Keratinocyte (primary cell): ENCODE measurements around the gene NEGR1. TPM values are rescaled to one million over a fixed set of nuclear protein-coding genes. Genes with fewer than 3 reads are reported as not detected.

ENCODE experiments used
- DNase-seq: peaks from one replicate; pipeline ENCODE4 v3.0.0-alpha.2; 2011; ENCODE audit warnings: low read depth, missing footprints, low spot score
- FAIRE-seq: peaks from 2 replicates; lab custom pipeline; 2011; peaks lifted over from hg19 to GRCh38; lab: Jason Lieb, UNC
- H2AFZ ChIP-seq: 2 replicates; pipeline ENCODE4 v1.6.0; 2012; ENCODE audit warnings: low read length, control low read depth, inconsistent platforms; ENCODE audit not compliant: control insufficient read depth
- H3K27ac ChIP-seq: 2 replicates; pipeline ENCODE4 v1.5.1; 2011; ENCODE audit warnings: low read length; ENCODE audit not compliant: control insufficient read depth, insufficient read depth
- H3K27me3 ChIP-seq: 3 replicates; pipeline ENCODE4 v1.6.0; 2011; ENCODE audit warnings: low read length; ENCODE audit not compliant: control insufficient read depth, insufficient read depth; ENCODE audit errors: extremely low read depth
- H3K36me3 ChIP-seq, 2 experiments: 2 replicates in 1 of 2; 3 replicates in 1 of 2; pipeline ENCODE4 v1.5.1; 2011; ENCODE audit warnings: low read length in 2 of 2, mild to moderate bottlenecking in 1 of 2; ENCODE audit not compliant: control insufficient read depth in 2 of 2, insufficient read depth in 2 of 2; ENCODE audit errors: extremely low read depth in 1 of 2
- H3K4me1 ChIP-seq: 3 replicates; pipeline ENCODE4 v1.5.1; 2011; ENCODE audit warnings: low read length; ENCODE audit not compliant: control insufficient read depth, insufficient read depth; ENCODE audit errors: extremely low read depth
- H3K4me2 ChIP-seq: 3 replicates; pipeline ENCODE4 v1.6.0; 2011; ENCODE audit warnings: low read depth, low read length; ENCODE audit not compliant: control insufficient read depth, insufficient read depth; ENCODE audit errors: extremely low read depth
- H3K4me3 ChIP-seq, 3 experiments: fragments of 200-600 bp in 1 of 3; sonication (generic) in 1 of 3; 2 replicates in 2 of 3; 3 replicates in 1 of 3; pipeline ENCODE4 v1.5.1; 2011 to 2016; ENCODE audit warnings: low read length in 3 of 3, mild to moderate bottlenecking in 3 of 3, control low read depth in 2 of 3, inconsistent platforms in 1 of 3, low read depth in 1 of 3, mixed read lengths in 1 of 3, mixed run types in 1 of 3, moderate library complexity in 1 of 3; ENCODE audit not compliant: control insufficient read depth in 2 of 3, insufficient read depth in 2 of 3; ENCODE audit errors: extremely low read depth in 1 of 3
- H3K79me2 ChIP-seq: 2 replicates; pipeline ENCODE4 v1.6.0; 2012; ENCODE audit warnings: low read length; ENCODE audit not compliant: control insufficient read depth, insufficient read depth
- H3K9ac ChIP-seq: 3 replicates; pipeline ENCODE4 v1.6.0; 2011; ENCODE audit warnings: low read length; ENCODE audit not compliant: control insufficient read depth, insufficient read depth; ENCODE audit errors: extremely low read depth
- H3K9me1 ChIP-seq: 3 replicates; pipeline ENCODE4 v1.6.0; 2011; ENCODE audit warnings: low read length; ENCODE audit not compliant: control insufficient read depth, insufficient read depth; ENCODE audit errors: extremely low read depth
- H3K9me3 ChIP-seq: 2 replicates; pipeline ENCODE4 v1.5.1; 2012; ENCODE audit warnings: low read depth, low read length; ENCODE audit not compliant: control insufficient read depth
- H4K20me1 ChIP-seq: 3 replicates; pipeline ENCODE4 v1.6.0; 2011; ENCODE audit warnings: low read length; ENCODE audit not compliant: control insufficient read depth, insufficient read depth; ENCODE audit errors: extremely low read depth
- EZH2 ChIP-seq: IDR thresholded peaks from one replicate; pipeline ENCODE4 v1.6.1; 2012; ENCODE audit warnings: inconsistent platforms, mild to moderate bottlenecking, low read length, moderate library complexity
- dilution Hi-C: fragments of 300-500 bp; cut with MboI; formaldehyde crosslinking; loops from one replicate; pipeline ENCODE4 v1.7.0; 2020; ENCODE audit warnings: low sequenced_read_pairs; ENCODE audit not compliant: extremely low pct_ligation_motif_present
- polyA plus RNA-seq, 5 experiments: library from polyadenylated mRNA; depleted of rRNA in 3 of 5; stranded (reverse) in 3 of 5; stranded (forward) in 1 of 5; unstranded in 1 of 5; fragments of >200 nt; gene quantifications; 1 replicate in 1 of 5; 2 replicates in 3 of 5; 3 replicates in 1 of 5; pipeline versions ENCODE4 v1.2.1 to v1.2.3, GENCODE V29; 2011 to 2012; ENCODE audit warnings: missing spikeins in 2 of 5, low read depth in 1 of 5, low replicate concordance in 1 of 5
- TF ChIP-seq, protein P1 (sequence below), 3 experiments: IDR thresholded peaks in 1 of 3; conservative IDR thresholded peaks in 1 of 3; optimal IDR thresholded peaks in 1 of 3; 2 replicates in 2 of 3; 3 replicates in 1 of 3; pipeline versions ENCODE3 to v1.5.1; 2011; ENCODE audit warnings: low read length in 3 of 3, mild to moderate bottlenecking in 3 of 3, moderate library complexity in 2 of 3, control low read depth in 1 of 3, inconsistent platforms in 1 of 3; ENCODE audit not compliant: insufficient read depth in 2 of 3; ENCODE audit errors: extremely low read depth in 1 of 3

Gene NEGR1
- polyA plus RNA-seq, 1 donor (not counting 4 experiments of a cell fraction or from before 2014, with no cell fraction given): 1.6 TPM

DNA sequence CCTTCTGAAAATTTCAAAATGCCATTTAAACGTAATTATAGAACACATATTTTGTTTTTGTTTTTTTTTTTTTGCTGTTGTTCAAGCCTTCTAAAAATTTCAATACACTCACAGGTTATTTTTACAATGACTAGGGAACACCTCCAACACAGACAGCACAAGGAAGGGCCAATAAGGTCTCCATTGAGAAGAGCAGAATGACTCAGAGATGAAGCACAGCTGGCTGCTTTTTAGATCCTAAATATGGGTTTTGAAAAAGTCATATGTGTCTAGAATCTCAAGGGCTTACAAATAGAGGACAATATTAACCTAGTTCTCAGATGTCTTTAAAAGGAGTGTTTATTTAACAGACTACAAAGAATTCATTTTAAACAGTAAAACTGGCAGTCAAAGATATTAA is 104.6 kb downstream of the NEGR1 start:
- Histone ChIP-seq H3K9ac (no peak overlapping the region), H3K4me1 (no peaks in the 10 kb centered on the region), H2AFZ (no peak overlapping the region), H3K27ac (no peak overlapping the region), H3K4me3 (no peak overlapping the region), H3K36me3 (no peaks in the 10 kb centered on the region), H3K79me2 (no peaks in the 10 kb centered on the region), H3K9me3 (no peaks in the 10 kb centered on the region), H3K4me2 (no peak overlapping the region), H4K20me1 (no peaks in the 10 kb centered on the region), H3K27me3 (no peaks in the 10 kb centered on the region), H3K9me1 (no peaks in the 10 kb centered on the region)
- no peak for DNase-seq
- no peak for TF ChIP-seq EZH2
- TF ChIP-seq, protein P1, sequence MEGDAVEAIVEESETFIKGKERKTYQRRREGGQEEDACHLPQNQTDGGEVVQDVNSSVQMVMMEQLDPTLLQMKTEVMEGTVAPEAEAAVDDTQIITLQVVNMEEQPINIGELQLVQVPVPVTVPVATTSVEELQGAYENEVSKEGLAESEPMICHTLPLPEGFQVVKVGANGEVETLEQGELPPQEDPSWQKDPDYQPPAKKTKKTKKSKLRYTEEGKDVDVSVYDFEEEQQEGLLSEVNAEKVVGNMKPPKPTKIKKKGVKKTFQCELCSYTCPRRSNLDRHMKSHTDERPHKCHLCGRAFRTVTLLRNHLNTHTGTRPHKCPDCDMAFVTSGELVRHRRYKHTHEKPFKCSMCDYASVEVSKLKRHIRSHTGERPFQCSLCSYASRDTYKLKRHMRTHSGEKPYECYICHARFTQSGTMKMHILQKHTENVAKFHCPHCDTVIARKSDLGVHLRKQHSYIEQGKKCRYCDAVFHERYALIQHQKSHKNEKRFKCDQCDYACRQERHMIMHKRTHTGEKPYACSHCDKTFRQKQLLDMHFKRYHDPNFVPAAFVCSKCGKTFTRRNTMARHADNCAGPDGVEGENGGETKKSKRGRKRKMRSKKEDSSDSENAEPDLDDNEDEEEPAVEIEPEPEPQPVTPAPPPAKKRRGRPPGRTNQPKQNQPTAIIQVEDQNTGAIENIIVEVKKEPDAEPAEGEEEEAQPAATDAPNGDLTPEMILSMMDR (optimal IDR thresholded peaks at IDR 0.05 in 1 of 3, IDR thresholded peaks at IDR 0.05 in 1 of 3, conservative IDR thresholded peaks at IDR 0.05 in 1 of 3; ENCODE audit: extremely low read depth in 1 of 3, insufficient read depth in 2 of 3, low read length in 3 of 3): no peak
- dilution Hi-C loops: no loop called here
- FAIRE-seq: no peak

DNA sequence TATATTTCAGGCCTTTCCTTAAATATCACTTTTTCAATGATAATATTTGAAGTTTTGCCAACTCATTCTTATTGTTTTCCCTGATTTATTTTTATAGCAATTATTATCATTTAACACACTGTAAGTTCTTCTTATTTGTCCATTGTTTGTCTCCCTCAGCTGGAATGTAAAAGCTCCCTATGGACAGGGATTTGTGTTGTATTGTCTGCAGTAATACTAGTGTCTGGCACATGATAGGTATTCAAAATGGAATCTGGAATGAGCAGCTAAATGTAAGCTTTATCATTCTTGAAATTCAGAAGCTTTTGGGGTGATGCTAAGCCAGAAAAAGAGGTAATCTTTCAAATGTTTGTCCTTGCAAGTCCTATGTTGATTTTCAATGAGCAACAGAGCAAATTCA is 112.1 kb downstream of the NEGR1 start:
- no peaks in the 10 kb centered on the region for H3K9me3 ChIP-seq
- H3K4me2 ChIP-seq: no peak overlapping the region
- H3K27ac ChIP-seq: no peak overlapping the region
- FAIRE-seq: no peak
- no peaks in the 10 kb centered on the region for H3K36me3 ChIP-seq
- H3K79me2 ChIP-seq: no peaks in the 10 kb centered on the region
- no peaks in the 10 kb centered on the region for H3K9me1 ChIP-seq
- H2AFZ ChIP-seq: no peak overlapping the region
- no peak overlapping the region for H3K9ac ChIP-seq
- no peak for DNase-seq
- H3K4me1 ChIP-seq: no peaks in the 10 kb centered on the region
- dilution Hi-C loops: no loop called here
- no peak for TF ChIP-seq EZH2
- TF ChIP-seq, protein P1 (optimal IDR thresholded peaks at IDR 0.05 in 1 of 3, IDR thresholded peaks at IDR 0.05 in 1 of 3, conservative IDR thresholded peaks at IDR 0.05 in 1 of 3; ENCODE audit: extremely low read depth in 1 of 3, insufficient read depth in 2 of 3, low read length in 3 of 3): no peak
- H3K4me3 ChIP-seq: no peak overlapping the region
- H3K27me3 ChIP-seq: no peaks in the 10 kb centered on the region
- no peaks in the 10 kb centered on the region for H4K20me1 ChIP-seq
